Endothelial cell of umbilical vein (primary cell): Measurements from ENCODE around the gene SHPK.

Source experiments
- CTCF ChIP-seq, 2 donors: IDR thresholded peaks; 1 replicate in 1 of 2; 2 replicates in 1 of 2; pipeline ENCODE4 v1.5.1; 2011; ENCODE audit warnings: low read length in 2 of 2, mild to moderate bottlenecking in 2 of 2, moderate library complexity in 2 of 2, control low read depth in 1 of 2, inconsistent platforms in 1 of 2, low read depth in 1 of 2; ENCODE audit not compliant: insufficient read depth in 1 of 2; ENCODE audit errors: extremely low read depth in 1 of 2
- EZH2 ChIP-seq: IDR thresholded peaks from 2 replicates; pipeline ENCODE4 v1.6.1; 2012; ENCODE audit warnings: borderline replicate concordance, low read depth, mild to moderate bottlenecking, moderate library complexity, low read length, inconsistent platforms; ENCODE audit not compliant: severe bottlenecking
- GATA2 ChIP-seq: IDR thresholded peaks from 2 replicates; pipeline ENCODE4 v1.7.0; 2011; ENCODE audit warnings: low read depth, mild to moderate bottlenecking, moderate library complexity, mixed read lengths, low read length; ENCODE audit not compliant: insufficient read length, insufficient read depth
- MYC ChIP-seq: IDR thresholded peaks from one replicate; pipeline ENCODE4 v1.6.1; 2011; ENCODE audit warnings: mild to moderate bottlenecking, low read depth, low read length
- POLR2A ChIP-seq: IDR thresholded peaks from 2 replicates; pipeline ENCODE4 v1.6.1; 2012; ENCODE audit warnings: low read depth, mild to moderate bottlenecking, control low read depth, low read length
- POLR2AphosphoS5 ChIP-seq: IDR thresholded peaks from 2 replicates; pipeline ENCODE4 v1.6.1; 2012; ENCODE audit warnings: low read depth, mild to moderate bottlenecking, control low read depth, low read length, moderate library complexity; ENCODE audit not compliant: insufficient read depth

GRCh38 chr17:3622977-3623594 is 13.0 kb downstream of the SHPK start:
- no peak for TF ChIP-seq CTCF (IDR thresholded peaks at IDR 0.05; ENCODE audit: extremely low read depth in 1 of 2, insufficient read depth in 1 of 2, low read depth in 1 of 2, low read length in 2 of 2)
- no peak for TF ChIP-seq POLR2AphosphoS5
- TF ChIP-seq POLR2A: no peak
- no peak for TF ChIP-seq EZH2
- TF ChIP-seq MYC: no peak
- no peak for TF ChIP-seq GATA2
